HCT116 (cell line): Measurements from ENCODE around the gene AGAP1. TPM values are rescaled to one million over a fixed set of nuclear protein-coding genes. Genes with fewer than 3 reads are reported as not detected.

ENCODE experiments used
- ATAC-seq: fragments of 200-7000 bp; cut with Tn5 transposase; 2 replicates; pipeline ENCODE4 v1.9.1; 2020; ENCODE audit warnings: mild to moderate bottlenecking, moderate library complexity
- BruUV-seq: library from RNA; stranded (reverse); fragments of 400-500 nt; replicated peaks from 2 replicates; lab custom pipeline; 2021; lab: Mats Ljungman, UMichigan
- CTCF ChIA-PET: fragments of 300-600 bp; sonication (Branson Sonifier 250); formaldehyde crosslinking; loops from one replicate; lab custom pipeline; 2021; ENCODE audit warnings: antibody characterized with exemption; lab: Charles Lee
- POLR2A ChIA-PET: fragments of 300-600, 350-600 bp; sonication (Branson Sonifier 250); formaldehyde crosslinking; loops from one replicate; lab custom pipeline; 2021; ENCODE audit warnings: antibody characterized with exemption; lab: Charles Lee
- RAD21 ChIA-PET, 2 experiments: fragments of 300-600 bp; sonication (Branson Sonifier 250); formaldehyde crosslinking; loops; one replicate each; lab custom pipeline; 2023; ENCODE audit warnings: low total read pairs in 2 of 2; ENCODE audit not compliant: uncharacterized antibody in 2 of 2, unreplicated experiment in 2 of 2, low non-redundant PET in 1 of 2; lab: Charles Lee
- DNase-seq: peaks from one replicate; pipeline ENCODE4 v3.0.0-alpha.2; 2010; ENCODE audit warnings: low read depth, low spot score
- H2AFZ ChIP-seq: fragments of 200-600 bp; shearing (Covaris generic), sonication (generic); 2 replicates; pipeline ENCODE4 v1.6.1; 2017; ENCODE audit warnings: low read depth, mixed run types, mixed read lengths, antibody characterized with exemption, low read length; ENCODE audit not compliant: poor library complexity, severe bottlenecking
- H3K27ac ChIP-seq: 2 replicates; pipeline ENCODE4 v1.5.1; 2012; ENCODE audit warnings: low read depth, low read length
- H3K27me3 ChIP-seq: fragments of 200-600 bp; sonication (generic); 2 replicates; pipeline ENCODE4 v1.6.1; 2016; ENCODE audit warnings: mixed run types, low read length, mixed read lengths; ENCODE audit not compliant: insufficient read depth
- H3K36me3 ChIP-seq, 2 experiments: fragments of 200-500 bp in 1 of 2; fragments of 200-600 bp in 1 of 2; sonication (Bioruptor generic) in 1 of 2; sonication (generic) in 1 of 2; 2 replicates each; pipeline versions ENCODE4 v1.5.1 to v1.6.1; 2014 to 2016; ENCODE audit warnings: low read length in 2 of 2, inconsistent platforms in 1 of 2, mixed read lengths in 1 of 2, mixed run types in 1 of 2; ENCODE audit not compliant: insufficient read depth in 2 of 2, control insufficient read depth in 1 of 2
- H3K4me1 ChIP-seq, 2 experiments: fragments of 200-600 bp in 1 of 2; sonication (generic) in 1 of 2; 2 replicates each; pipeline versions ENCODE4 v1.5.1 to v1.6.1; 2012 to 2017; ENCODE audit warnings: low read length in 2 of 2, inconsistent platforms in 1 of 2, mild to moderate bottlenecking in 1 of 2, mixed read lengths in 1 of 2, mixed run types in 1 of 2, moderate library complexity in 1 of 2; ENCODE audit not compliant: insufficient read depth in 2 of 2, control insufficient read depth in 1 of 2
- H3K4me2 ChIP-seq: fragments of 200-600 bp; sonication (generic); 2 replicates; pipeline ENCODE4 v1.6.1; 2017; ENCODE audit warnings: mixed run types, low read length, mixed read lengths
- H3K4me3 ChIP-seq, 2 experiments: fragments of 200-600 bp in 1 of 2; sonication (generic) in 1 of 2; replicated peaks in 1 of 2; 2 replicates each; pipeline ENCODE4 v1.5.1; 2011 to 2016; ENCODE audit warnings: low read length in 2 of 2, control low read depth in 1 of 2, low read depth in 1 of 2, mild to moderate bottlenecking in 1 of 2, mixed read lengths in 1 of 2, mixed run types in 1 of 2
- H3K79me2 ChIP-seq: fragments of 200-600 bp; sonication (generic); 2 replicates; pipeline ENCODE4 v1.6.1; 2017; ENCODE audit warnings: mild to moderate bottlenecking, mixed run types, low read length, moderate library complexity, mixed read lengths; ENCODE audit not compliant: insufficient read depth
- H3K9ac ChIP-seq: fragments of 200-600 bp; sonication (generic); 2 replicates; pipeline ENCODE4 v1.6.1; 2016; ENCODE audit warnings: low read length, mixed read lengths
- H3K9me2 ChIP-seq: fragments of 200-600 bp; sonication (generic), shearing (Covaris generic); 2 replicates; pipeline ENCODE4 v1.6.1; 2017; ENCODE audit warnings: mixed run types, mild to moderate bottlenecking, moderate library complexity; ENCODE audit not compliant: insufficient read depth
- H3K9me3 ChIP-seq, 2 experiments: fragments of 200-500 bp in 1 of 2; fragments of 200-600 bp in 1 of 2; sonication (Bioruptor generic) in 1 of 2; sonication (generic) in 1 of 2; 2 replicates each; pipeline ENCODE4 v1.6.1; 2014 to 2017; ENCODE audit warnings: low read length in 2 of 2, mixed read lengths in 2 of 2, inconsistent platforms in 1 of 2, low read depth in 1 of 2, mild to moderate bottlenecking in 1 of 2, mixed run types in 1 of 2, moderate library complexity in 1 of 2; ENCODE audit not compliant: control insufficient read depth in 1 of 2, insufficient read depth in 1 of 2
- H4K20me1 ChIP-seq: fragments of 200-600 bp; sonication (generic), shearing (Covaris generic); 2 replicates; pipeline ENCODE4 v1.6.1; 2017; ENCODE audit warnings: mixed run types, mild to moderate bottlenecking, moderate library complexity; ENCODE audit not compliant: insufficient read depth
- CEBPB ChIP-seq: IDR thresholded peaks from 2 replicates; pipeline ENCODE4 v1.6.1; 2012; ENCODE audit warnings: low read depth
- EGR1 ChIP-seq: IDR thresholded peaks from 2 replicates; pipeline ENCODE4 v1.6.1; 2012; ENCODE audit warnings: low read depth
- EZH2 ChIP-seq: fragments of 200-600 bp; sonication (generic); IDR thresholded peaks from 2 replicates; pipeline ENCODE4 v1.6.1; 2017; ENCODE audit warnings: antibody characterized with exemption, mixed run types
- JUND ChIP-seq: IDR thresholded peaks from 2 replicates; pipeline ENCODE4 v1.6.1; 2012
- POLR2A ChIP-seq: IDR thresholded peaks from 2 replicates; pipeline ENCODE4 v1.7.0; 2011; ENCODE audit warnings: borderline replicate concordance; ENCODE audit not compliant: insufficient read depth, insufficient read length; ENCODE audit errors: extremely low read depth
- RAD21 ChIP-seq: IDR thresholded peaks from 2 replicates; pipeline ENCODE4 v1.6.1; 2012; ENCODE audit warnings: low read depth, mild to moderate bottlenecking
- SIN3A ChIP-seq: IDR thresholded peaks from 2 replicates; pipeline ENCODE4 v1.6.1; 2012; ENCODE audit warnings: low read depth
- SP1 ChIP-seq: IDR thresholded peaks from 2 replicates; pipeline ENCODE4 v1.6.1; 2012; ENCODE audit warnings: low read depth
- TCF7L2 ChIP-seq: IDR thresholded peaks from 2 replicates; pipeline ENCODE4 v1.7.0; 2011; ENCODE audit warnings: borderline replicate concordance, inconsistent platforms; ENCODE audit not compliant: insufficient read depth, insufficient read length; ENCODE audit errors: extremely low read depth
- YY1 ChIP-seq: IDR thresholded peaks from 2 replicates; pipeline ENCODE4 v1.6.1; 2011; ENCODE audit warnings: low read length, low read depth, moderate library complexity, mild to moderate bottlenecking; ENCODE audit not compliant: insufficient replicate concordance; ENCODE audit errors: extremely low read depth
- ZFX ChIP-seq: fragments of 450-650 bp; IDR thresholded peaks from 2 replicates; pipeline ENCODE4 v1.6.1; 2017
- ZNF274 ChIP-seq: fragments of 200-500 bp; sonication (Bioruptor generic); IDR thresholded peaks from 2 replicates; pipeline ENCODE4 v1.6.1; 2014; ENCODE audit warnings: mild to moderate bottlenecking, low read depth, low read length, inconsistent platforms
- intact Hi-C: fragments of 100-400 bp; cut with micrococcal nuclease; formaldehyde crosslinking; loops from 2 replicates; pipeline ENCODE4 v1.10.0; 2022
- total RNA-seq: library from RNA; stranded (reverse); gene quantifications from one replicate; pipeline ENCODE4 v1.2.1, GENCODE V29; 2021; ENCODE audit not compliant: unreplicated experiment
- TF ChIP-seq, protein P1 (sequence below): IDR thresholded peaks from 2 replicates; pipeline ENCODE4 v1.6.1; 2012
- TF ChIP-seq, protein P2 (sequence below): IDR thresholded peaks from 2 replicates; pipeline ENCODE4 v1.6.1; 2012
- TF ChIP-seq, protein P3 (sequence below), 3 experiments: fragments of 200-600 bp in 1 of 3; sonication (generic) in 1 of 3; IDR thresholded peaks in 2 of 3; conservative IDR thresholded peaks in 1 of 3; 2 replicates each; pipeline ENCODE4 v1.5.1; 2012 to 2017; ENCODE audit warnings: low read depth in 2 of 3, low read length in 2 of 3, antibody characterized with exemption in 1 of 3, borderline replicate concordance in 1 of 3, control low read depth in 1 of 3, mild to moderate bottlenecking in 1 of 3, mixed read lengths in 1 of 3, mixed run types in 1 of 3, moderate library complexity in 1 of 3; ENCODE audit not compliant: insufficient read depth in 1 of 3

The AGAP1 gene
- total RNA-seq, 1 experiment from 2014 or later, result 43.8 TPM

DNA sequence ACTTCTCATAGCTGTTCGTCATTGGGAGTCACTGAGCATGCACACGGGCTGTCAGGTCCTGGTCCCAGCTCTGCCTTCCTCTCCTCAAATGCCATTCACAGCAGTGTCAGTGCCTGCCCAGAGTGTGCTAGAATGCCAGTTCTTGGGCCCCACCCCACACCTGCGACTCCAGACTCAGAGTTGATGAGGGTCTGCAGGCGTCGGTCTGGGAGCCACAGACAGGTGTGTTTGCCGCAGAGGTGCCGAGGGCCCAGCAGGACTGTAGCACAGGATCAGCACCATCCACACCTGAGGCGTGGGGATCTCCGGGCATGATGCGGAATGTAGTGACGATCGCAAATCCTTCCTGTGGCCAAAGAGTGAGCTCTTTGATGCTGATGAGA, 56.5 kb downstream of the AGAP1 start:
- Histone ChIP-seq H3K9me2 (no peaks in the 10 kb centered on the region), H2AFZ (no peak overlapping the region), H3K36me3 (no peaks in the 10 kb centered on the region), H4K20me1 (0 out of 2 replicates have a peak, but pooled peaks cover 8% of the 10 kb centered on the region), H3K4me2 (no peak overlapping the region), H3K4me3 (no peak overlapping the region), H3K9me3 (no peaks in the 10 kb centered on the region), H3K4me1 (peaks cover 3 to 22% of the 10 kb centered on the region in 2 experiments; a peak in 3 of 4 replicates), H3K9ac (no peak overlapping the region), H3K27ac (no peak overlapping the region), H3K79me2 (peaks cover 91% of the 10 kb centered on the region), H3K27me3 (no peaks in the 10 kb centered on the region)
- ChIA-PET CTCF (interaction anchor here (2.6 kb wide), 1 partner anchor 414 kb away, joined by 8 read pairs; no protein-coding TSS in a partner anchor), RAD21 (no interaction called here), POLR2A (no interaction called here)
- ATAC-seq (no peak), DNase-seq (no peak)
- TF ChIP-seq RAD21 (no peak), EZH2 (no peak), CEBPB (no peak)
- TF ChIP-seq, protein P1, sequence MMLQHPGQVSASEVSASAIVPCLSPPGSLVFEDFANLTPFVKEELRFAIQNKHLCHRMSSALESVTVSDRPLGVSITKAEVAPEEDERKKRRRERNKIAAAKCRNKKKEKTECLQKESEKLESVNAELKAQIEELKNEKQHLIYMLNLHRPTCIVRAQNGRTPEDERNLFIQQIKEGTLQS, result no peak
- intact Hi-C loops, result no loop called here
- no TSS peak for BruUV-seq

DNA sequence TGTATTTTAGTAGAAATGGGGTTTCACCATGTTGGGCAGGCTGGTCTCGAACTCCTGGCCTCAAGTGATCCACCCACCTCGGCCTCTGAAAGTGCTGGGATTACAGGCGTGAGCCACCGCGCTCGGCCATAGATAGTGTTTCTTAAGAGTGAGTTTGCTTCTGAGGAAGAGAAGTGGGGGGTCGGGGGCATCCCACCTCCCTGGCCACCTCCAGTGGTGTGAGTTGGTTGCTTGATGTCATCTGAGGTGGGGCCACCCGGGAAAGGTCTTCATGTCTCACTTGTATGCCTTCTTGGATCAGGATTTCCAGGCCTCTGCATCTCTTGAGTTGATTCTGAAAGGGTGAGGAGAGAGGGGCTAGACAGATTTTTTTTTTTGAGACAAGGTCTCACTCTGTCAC, 57.1 kb downstream of the AGAP1 start:
- Histone ChIP-seq H3K9me2 (no peaks in the 10 kb centered on the region), H3K9me3 (no peaks in the 10 kb centered on the region), H3K4me2 (no peak overlapping the region), H3K4me3 (no peak overlapping the region), H3K27me3 (no peaks in the 10 kb centered on the region), H3K27ac (no peak overlapping the region), H3K79me2 (peaks cover 91% of the 10 kb centered on the region), H4K20me1 (0 out of 2 replicates have a peak, but pooled peaks cover 5% of the 10 kb centered on the region), H3K36me3 (no peaks in the 10 kb centered on the region), H2AFZ (no peak overlapping the region), H3K4me1 (peaks cover 3 to 22% of the 10 kb centered on the region in 2 experiments; a peak in 3 of 4 replicates), H3K9ac (no peak overlapping the region)
- no TSS peak for BruUV-seq
- DNase-seq, result no peak
- POLR2A ChIA-PET, result no interaction called here
- ATAC-seq, result no peak
- CTCF ChIA-PET, result interaction anchor here (0.8 to 2.6 kb wide), 4 partner anchors 19 to 415 kb away, joined by 3 to 8 read pairs (median 6); no protein-coding TSS in a partner anchor
- intact Hi-C loops, result no loop called here
- RAD21 ChIA-PET, result no interaction called here
- TF ChIP-seq EZH2 (no peak), JUND (no peak), POLR2A (no peak), SP1 (no peak), EGR1 (no peak), YY1 (no peak), RAD21 (no peak), TCF7L2 (no peak), ZFX (no peak), CEBPB (no peak), SIN3A (no peak), ZNF274 (no peak)
- TF ChIP-seq, protein P2, sequence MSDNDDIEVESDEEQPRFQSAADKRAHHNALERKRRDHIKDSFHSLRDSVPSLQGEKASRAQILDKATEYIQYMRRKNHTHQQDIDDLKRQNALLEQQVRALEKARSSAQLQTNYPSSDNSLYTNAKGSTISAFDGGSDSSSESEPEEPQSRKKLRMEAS, result no peak
- TF ChIP-seq, protein P3, sequence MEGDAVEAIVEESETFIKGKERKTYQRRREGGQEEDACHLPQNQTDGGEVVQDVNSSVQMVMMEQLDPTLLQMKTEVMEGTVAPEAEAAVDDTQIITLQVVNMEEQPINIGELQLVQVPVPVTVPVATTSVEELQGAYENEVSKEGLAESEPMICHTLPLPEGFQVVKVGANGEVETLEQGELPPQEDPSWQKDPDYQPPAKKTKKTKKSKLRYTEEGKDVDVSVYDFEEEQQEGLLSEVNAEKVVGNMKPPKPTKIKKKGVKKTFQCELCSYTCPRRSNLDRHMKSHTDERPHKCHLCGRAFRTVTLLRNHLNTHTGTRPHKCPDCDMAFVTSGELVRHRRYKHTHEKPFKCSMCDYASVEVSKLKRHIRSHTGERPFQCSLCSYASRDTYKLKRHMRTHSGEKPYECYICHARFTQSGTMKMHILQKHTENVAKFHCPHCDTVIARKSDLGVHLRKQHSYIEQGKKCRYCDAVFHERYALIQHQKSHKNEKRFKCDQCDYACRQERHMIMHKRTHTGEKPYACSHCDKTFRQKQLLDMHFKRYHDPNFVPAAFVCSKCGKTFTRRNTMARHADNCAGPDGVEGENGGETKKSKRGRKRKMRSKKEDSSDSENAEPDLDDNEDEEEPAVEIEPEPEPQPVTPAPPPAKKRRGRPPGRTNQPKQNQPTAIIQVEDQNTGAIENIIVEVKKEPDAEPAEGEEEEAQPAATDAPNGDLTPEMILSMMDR (IDR thresholded peaks at IDR 0.05 in 2 of 3, conservative IDR thresholded peaks at IDR 0.05 in 1 of 3; ENCODE audit: borderline replicate concordance in 1 of 3, insufficient read depth in 1 of 3, low read depth in 2 of 3, low read length in 2 of 3), result no peak
